Measurements from ENCODE around the gene HOXB3. TPM values are rescaled to one million over a fixed set of nuclear protein-coding genes. Genes with fewer than 3 reads are reported as not detected.
A peak's percentile ranks its signal among the peaks of the same experiment; 100 is the strongest.

Gene HOXB3
- total RNA-seq: 1 to 10 TPM; 2.0 TPM

DNA sequence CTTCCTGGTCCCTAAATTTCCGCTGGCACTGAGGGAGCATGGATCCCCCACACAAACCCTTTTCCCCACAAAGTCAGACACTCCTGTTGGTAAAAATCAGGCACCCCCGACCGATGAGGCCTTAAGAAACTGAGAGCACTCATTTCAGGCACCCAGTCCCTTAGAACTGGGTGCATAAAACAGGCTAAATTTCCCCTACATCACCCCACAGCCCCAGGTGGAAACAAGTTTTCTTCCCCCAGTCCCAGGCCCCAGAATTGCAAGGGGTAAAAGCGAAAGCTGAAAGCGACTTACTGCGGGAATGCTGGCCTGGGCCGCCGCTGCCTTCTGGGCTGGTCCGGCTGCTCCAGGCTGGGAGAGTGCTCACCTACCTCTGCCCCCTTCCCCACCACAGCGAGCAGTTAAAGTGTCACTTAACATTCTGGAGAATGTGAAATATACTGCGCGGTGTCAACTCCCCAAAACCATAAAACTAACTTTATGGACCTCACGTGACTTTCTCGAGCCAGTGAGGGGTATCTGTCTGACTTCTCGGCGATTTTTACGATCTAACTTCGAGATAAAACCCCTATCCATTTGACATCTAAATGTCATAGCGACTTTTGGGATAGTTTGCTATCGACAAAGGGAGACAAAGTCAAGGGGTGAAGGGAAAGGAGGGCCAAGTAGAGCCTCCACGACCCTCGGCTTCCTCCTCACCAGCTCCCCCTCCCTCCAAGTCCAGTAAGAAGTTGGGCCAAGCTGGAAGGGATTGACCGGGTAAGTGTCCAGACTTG lies at the start of gene HOXB3:
TSS of gene HOXB3 (minus strand) at position 411 of the 776 bp plus-strand sequence. CDS start 37,767 bp downstream, outside the sequence.
- peaks cover 29% of the 10 kb centered on the region for H3K4me1 Mint-ChIP-seq (ENCODE audit: low read depth)
- H3K36me3 Mint-ChIP-seq (ENCODE audit: low read depth): no peaks in the 10 kb centered on the region
- CTCF ChIA-PET: interaction anchor here (1.0 to 3.8 kb wide), 4 partner anchors 98 to 256 kb away, joined by 3 to 24 read pairs (median 4); no protein-coding TSS in a partner anchor
- intact Hi-C loops (cut with micrococcal nuclease): no loop called here
- peaks cover 91% of the 10 kb centered on the region for H3K27me3 Mint-ChIP-seq (ENCODE audit: low read depth)
- H3K9me3 Mint-ChIP-seq: no peaks in the 10 kb centered on the region
- DNase-seq: no peak
- H3K27ac Mint-ChIP-seq: no peak within 1 kb of the TSS
- no peak within 1 kb of the TSS for H3K4me3 Mint-ChIP-seq

GRCh38 chr17:48639136-48639535 lies 49.1 kb upstream of the HOXB3 start:
- H3K27ac Mint-ChIP-seq: no peak overlapping the region
- H3K27me3 Mint-ChIP-seq (ENCODE audit: low read depth): peaks cover 92% of the 10 kb centered on the region
- intact Hi-C loops (cut with micrococcal nuclease): no loop called here
- H3K4me3 Mint-ChIP-seq: no peak overlapping the region
- no peak for DNase-seq
- H3K9me3 Mint-ChIP-seq: no peaks in the 10 kb centered on the region
- peaks cover 18% of the 10 kb centered on the region for H3K4me1 Mint-ChIP-seq (ENCODE audit: low read depth)
- CTCF ChIA-PET: interaction anchor here (0.7 kb wide), 1 partner anchor 25 kb away, joined by 4 read pairs; no protein-coding TSS in a partner anchor
- no peaks in the 10 kb centered on the region for H3K36me3 Mint-ChIP-seq (ENCODE audit: low read depth)

DNA sequence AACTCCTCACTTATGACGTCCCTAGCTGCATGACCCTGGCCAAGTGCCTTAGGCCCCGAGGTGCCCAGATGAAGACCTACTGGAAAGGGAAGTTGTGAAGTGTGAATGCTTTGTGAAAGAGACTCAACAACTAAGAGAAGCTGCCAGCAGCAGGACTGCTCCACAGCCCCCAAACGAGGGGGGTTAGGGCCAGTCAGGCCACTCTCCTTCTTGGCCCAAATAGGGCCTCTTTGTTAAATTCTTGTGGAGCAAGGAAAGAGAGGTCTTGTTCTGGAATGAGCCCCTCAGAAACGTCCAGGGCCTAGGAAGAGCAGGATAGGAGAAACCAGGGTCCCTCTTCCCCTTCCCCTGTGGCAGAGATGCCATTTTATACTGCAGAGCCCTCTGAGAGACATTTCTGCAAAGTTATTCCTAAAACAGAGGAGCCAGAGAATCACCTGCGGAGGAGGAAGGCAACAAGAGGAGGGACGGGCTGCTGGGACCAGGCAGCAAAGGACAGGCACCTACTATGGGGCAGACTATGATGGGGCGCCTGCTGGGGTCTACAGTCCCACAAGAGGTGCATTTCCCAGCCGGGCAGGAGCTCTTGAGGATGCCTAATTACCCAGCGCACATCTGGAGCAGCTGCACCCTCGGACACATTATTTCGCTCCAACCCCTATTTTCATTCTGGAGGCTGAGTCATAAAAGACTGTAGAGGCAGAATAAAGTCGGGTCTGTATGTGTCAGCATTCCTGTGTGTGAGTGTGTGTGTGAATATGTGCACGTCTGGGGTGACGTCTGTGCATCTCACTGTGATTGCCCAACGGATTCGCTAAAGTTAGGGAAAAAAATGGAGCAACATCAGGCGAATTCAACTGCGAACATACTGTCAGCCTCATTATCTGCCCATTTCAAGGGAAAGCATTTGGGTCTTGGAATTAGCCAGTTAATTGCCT lies 47.6 kb upstream of the HOXB3 start:
- no peak for DNase-seq
- H3K4me3 Mint-ChIP-seq: no peak overlapping the region
- no peak overlapping the region for H3K27ac Mint-ChIP-seq
- intact Hi-C loops (cut with micrococcal nuclease): no loop called here
- CTCF ChIA-PET: interaction anchor here (0.7 to 4.6 kb wide), 11 partner anchors 11 to 392 kb away, joined by 3 to 29 read pairs (median 5); partner anchors contain the start of genes ATP5MC1, HOXB8 and HOXB9
- H3K36me3 Mint-ChIP-seq (ENCODE audit: low read depth): no peaks in the 10 kb centered on the region
- H3K4me1 Mint-ChIP-seq (ENCODE audit: low read depth): peaks cover 18% of the 10 kb centered on the region
- H3K27me3 Mint-ChIP-seq (ENCODE audit: low read depth): peaks cover 91% of the 10 kb centered on the region
- H3K9me3 Mint-ChIP-seq: no peaks in the 10 kb centered on the region

- peaks cover 10% of the 10 kb centered on the region for H3K4me1 Mint-ChIP-seq (ENCODE audit: low read depth)
- intact Hi-C loops (cut with micrococcal nuclease): no loop called here
- no peak overlapping the region for H3K27ac Mint-ChIP-seq
- peak; percentile 85 for DNase-seq
- H3K36me3 Mint-ChIP-seq (ENCODE audit: low read depth): no peaks in the 10 kb centered on the region
- CTCF ChIA-PET: interaction anchor here (0.6 to 4.6 kb wide), 25 partner anchors 10 to 467 kb away, joined by 3 to 29 read pairs (median 4); partner anchors contain the start of genes ATP5MC1, HOXB8 and HOXB9
- H3K9me3 Mint-ChIP-seq: no peaks in the 10 kb centered on the region
- H3K4me3 Mint-ChIP-seq: peak overlapping the region; percentile 22
- peaks cover 89% of the 10 kb centered on the region for H3K27me3 Mint-ChIP-seq (ENCODE audit: low read depth)
Measured at GRCh38 chr17:48636177-48637018, 46.4 kb upstream of the HOXB3 start.

- Mint-ChIP-seq H3K27me3 (ENCODE audit: low read depth) (peaks cover 85% of the 10 kb centered on the region), H3K27ac (no peak overlapping the region), H3K4me1 (ENCODE audit: low read depth) (peaks cover 10% of the 10 kb centered on the region), H3K36me3 (ENCODE audit: low read depth) (no peaks in the 10 kb centered on the region), H3K4me3 (peak overlapping the region; percentile 52), H3K9me3 (no peaks in the 10 kb centered on the region)
- CTCF ChIA-PET: interaction anchor here (0.6 to 4.6 kb wide), 3 partner anchors 8 to 17 kb away, joined by 3 to 29 read pairs (median 9); partner anchors contain the start of gene HOXB9
- DNase-seq: no peak
- intact Hi-C loops (cut with micrococcal nuclease): loop anchor here (1.0 kb wide), 1 partner anchor 8 kb away; the partner anchor contains the start of gene HOXB9
Measured at GRCh38 chr17:48634493-48635208, 44.6 kb upstream of the HOXB3 start.

GRCh38 chr17:48633266-48633677 lies 43.2 kb upstream of the HOXB3 start:
- Mint-ChIP-seq H3K36me3 (ENCODE audit: low read depth) (no peaks in the 10 kb centered on the region), H3K27me3 (ENCODE audit: low read depth) (peaks cover 88% of the 10 kb centered on the region), H3K4me1 (ENCODE audit: low read depth) (peaks cover 10% of the 10 kb centered on the region), H3K4me3 (no peak overlapping the region), H3K27ac (no peak overlapping the region), H3K9me3 (no peaks in the 10 kb centered on the region)
- intact Hi-C loops (cut with micrococcal nuclease): no loop called here
- DNase-seq: no peak
- CTCF ChIA-PET: no interaction called here

DNA sequence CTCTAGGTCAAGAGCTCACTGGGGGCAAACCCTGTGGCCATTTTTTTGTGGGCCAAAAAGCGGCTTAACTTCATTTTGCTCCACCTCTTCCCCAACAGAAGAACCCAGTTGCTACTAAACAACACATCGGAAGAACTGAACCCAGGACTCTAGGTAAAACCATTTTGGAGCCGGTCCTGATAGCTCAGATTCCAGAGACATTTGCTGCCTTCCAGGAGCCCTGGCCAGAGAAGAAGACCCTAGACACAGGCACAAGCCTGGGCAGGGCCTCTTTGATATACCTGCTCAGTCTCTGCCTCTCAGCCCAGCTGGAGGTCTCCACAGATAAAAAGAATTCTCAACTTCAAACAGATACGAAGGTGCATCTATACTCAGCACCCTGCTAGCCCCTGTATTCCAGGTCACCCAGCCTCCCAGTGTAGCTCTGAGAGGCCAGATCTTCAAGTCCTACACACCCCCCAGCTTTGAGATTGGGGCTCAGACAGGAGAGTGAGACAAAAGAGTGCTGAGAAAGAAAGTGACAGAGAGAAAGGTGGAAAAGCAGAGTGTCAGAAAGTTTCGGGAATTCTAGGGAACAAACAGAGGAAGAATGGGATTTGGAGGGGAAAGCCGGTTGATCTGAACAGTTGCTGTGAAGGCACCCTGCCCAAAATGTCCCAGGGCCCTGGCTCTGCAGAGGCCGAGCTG lies 42.7 kb upstream of the HOXB3 start:
- intact Hi-C loops (cut with micrococcal nuclease): no loop called here
- no peaks in the 10 kb centered on the region for H3K9me3 Mint-ChIP-seq
- CTCF ChIA-PET: interaction anchor here (1.1 kb wide), 2 partner anchors 25 to 46 kb away, joined by 3 to 5 read pairs; no protein-coding TSS in a partner anchor
- H3K4me1 Mint-ChIP-seq (ENCODE audit: low read depth): peaks cover 10% of the 10 kb centered on the region
- no peak for DNase-seq
- H3K27me3 Mint-ChIP-seq (ENCODE audit: low read depth): peaks cover 88% of the 10 kb centered on the region
- H3K36me3 Mint-ChIP-seq (ENCODE audit: low read depth): no peaks in the 10 kb centered on the region
- H3K4me3 Mint-ChIP-seq: peak overlapping the region; percentile 4
- H3K27ac Mint-ChIP-seq: no peak overlapping the region

- intact Hi-C loops (cut with micrococcal nuclease): no loop called here
- H3K4me3 Mint-ChIP-seq: no peak overlapping the region
Measured at GRCh38 chr17:48631693-48632578, 41.9 kb upstream of the HOXB3 start.

DNA sequence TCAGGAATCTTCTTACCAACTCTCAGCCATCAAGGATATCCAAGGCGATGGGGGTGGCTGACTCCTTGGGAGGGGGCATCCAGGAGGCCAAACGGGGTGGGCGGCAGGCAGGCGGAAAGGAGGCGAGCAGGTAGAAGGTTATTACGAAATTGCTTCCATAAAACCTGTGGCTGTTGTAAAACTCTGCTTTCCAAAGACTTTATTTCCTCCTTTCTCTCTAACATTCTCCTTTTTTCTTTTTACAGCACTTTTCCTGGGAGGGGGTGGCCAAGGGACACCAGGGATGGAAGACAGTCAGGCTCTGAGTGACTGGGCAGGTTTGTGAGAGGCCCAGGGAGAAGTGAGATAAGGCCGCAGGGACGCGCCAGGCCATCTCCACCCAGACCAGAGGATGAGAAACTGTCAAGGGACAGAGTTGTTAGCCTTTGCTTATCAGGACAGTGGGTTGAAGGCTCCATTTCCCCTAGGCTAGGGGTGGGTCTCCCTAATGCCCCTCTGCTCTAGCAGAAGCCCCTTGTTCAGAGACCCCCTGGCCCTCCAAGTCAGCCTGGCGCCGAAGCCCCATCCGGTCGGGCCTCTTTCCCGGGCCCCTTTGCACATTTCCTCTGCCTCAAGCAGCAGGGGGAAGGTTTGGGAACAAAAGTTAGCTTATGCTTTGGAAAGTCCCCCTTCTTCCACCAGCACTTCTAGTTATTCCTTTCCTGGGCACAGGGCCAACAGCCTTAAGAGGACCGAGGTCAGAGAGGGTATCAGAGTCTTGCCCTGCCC lies 41.1 kb upstream of the HOXB3 start:
- peaks cover 84% of the 10 kb centered on the region for H3K27me3 Mint-ChIP-seq (ENCODE audit: low read depth)
- H3K9me3 Mint-ChIP-seq: no peaks in the 10 kb centered on the region
- no peak overlapping the region for H3K4me3 Mint-ChIP-seq
- no peak overlapping the region for H3K27ac Mint-ChIP-seq
- no peak for DNase-seq
- H3K36me3 Mint-ChIP-seq (ENCODE audit: low read depth): no peaks in the 10 kb centered on the region
- peaks cover 8% of the 10 kb centered on the region for H3K4me1 Mint-ChIP-seq (ENCODE audit: low read depth)
- intact Hi-C loops (cut with micrococcal nuclease): no loop called here
- CTCF ChIA-PET: no interaction called here

More at GRCh38 chr17:48631693-48632578, 41.9 kb upstream of the HOXB3 start:
- CTCF ChIA-PET: interaction anchor here (0.7 to 1.1 kb wide), 3 partner anchors 24 to 892 kb away, joined by 3 to 5 read pairs (median 3); no protein-coding TSS in a partner anchor
- Mint-ChIP-seq H3K27ac (no peak overlapping the region), H3K4me1 (ENCODE audit: low read depth) (peaks cover 12% of the 10 kb centered on the region), H3K36me3 (ENCODE audit: low read depth) (no peaks in the 10 kb centered on the region), H3K9me3 (no peaks in the 10 kb centered on the region), H3K27me3 (ENCODE audit: low read depth) (peaks cover 87% of the 10 kb centered on the region)
- DNase-seq: no peak
